NCI-H2029 (cell line): ENCODE data around the gene ARHGAP4.
A peak's percentile ranks its signal among the peaks of the same experiment; 100 is the strongest.

ENCODE experiments used
- DNase-seq: peaks from one replicate; lab custom pipeline; 2025; lab: John Stamatoyannopoulos, UW

The ARHGAP4 gene

DNA sequence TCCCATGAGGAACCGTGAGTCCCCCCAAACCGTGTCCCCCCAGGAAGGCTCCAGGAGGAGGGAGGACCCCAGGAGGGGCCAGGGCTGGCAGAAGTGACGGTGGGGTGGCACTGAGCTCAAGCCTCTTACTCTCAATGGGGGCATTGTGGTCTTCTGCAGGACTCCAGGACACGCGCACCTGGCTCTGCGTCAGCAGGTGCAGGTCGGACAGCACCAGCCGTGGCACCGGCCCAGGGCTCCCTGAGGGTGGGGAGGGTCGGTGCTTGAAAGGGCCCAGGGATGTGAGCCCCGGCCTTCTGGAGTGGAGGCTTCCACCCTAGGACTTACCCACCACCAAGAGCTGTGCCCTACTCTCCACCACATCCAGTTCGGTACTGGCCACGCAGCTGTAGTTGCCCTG lies 58.4 kb downstream of the ARHGAP4 start:
- DNase-seq = no peak

DNA sequence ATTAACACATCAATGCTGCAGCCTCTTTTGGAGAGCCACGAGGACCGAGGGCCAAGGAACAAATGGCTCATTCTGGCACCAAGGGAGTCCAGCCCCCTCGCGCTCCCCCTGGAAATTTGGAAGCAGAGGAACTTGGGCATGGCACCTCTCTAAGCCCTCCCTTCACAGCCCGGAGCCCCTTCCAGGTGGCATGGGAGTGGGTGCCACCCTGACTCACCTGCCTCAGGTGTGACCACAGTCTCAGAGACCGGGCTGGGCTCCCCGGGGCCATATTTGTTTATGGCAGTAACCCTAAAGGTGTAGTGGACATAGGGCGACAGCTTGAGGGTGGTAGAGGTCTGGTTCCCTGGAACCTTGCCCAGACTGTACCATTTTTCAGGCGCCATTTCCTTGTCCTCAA lies 58.9 kb downstream of the ARHGAP4 start:
- DNase-seq = peak; percentile 28

DNA sequence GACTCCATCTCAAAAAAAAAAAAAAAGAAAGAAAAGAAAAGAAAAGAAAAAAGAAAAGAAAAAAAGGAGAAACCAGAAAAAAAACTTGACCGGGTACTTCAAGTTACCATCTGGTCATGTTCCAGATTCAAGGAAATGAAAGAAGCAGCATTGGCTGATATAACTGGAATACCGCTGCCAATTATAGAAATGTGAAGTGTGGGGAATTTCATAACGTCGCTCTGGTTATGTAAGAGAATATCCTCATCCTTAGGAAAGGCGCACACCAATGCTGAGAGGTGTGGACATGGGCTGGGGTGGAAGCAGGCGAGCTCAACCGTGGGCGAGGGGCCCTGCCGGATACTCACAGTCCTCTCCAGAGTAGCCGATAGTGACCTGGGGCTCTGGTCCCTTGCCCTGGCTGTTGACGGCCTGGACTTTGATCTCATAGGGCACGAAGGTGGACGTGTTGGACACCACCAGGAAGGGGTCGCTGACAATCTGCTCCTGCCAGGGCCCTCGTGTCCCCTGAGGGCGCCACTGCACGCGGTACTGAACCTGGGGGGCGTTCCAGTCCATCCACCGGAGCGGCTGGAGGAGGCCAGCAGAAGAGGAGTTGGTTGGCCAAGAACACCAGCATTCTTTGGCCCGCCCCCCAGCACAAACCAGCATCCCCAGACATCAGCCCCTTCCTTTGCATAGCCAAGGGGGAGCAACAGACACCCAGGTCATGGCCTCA lies 59.6 kb downstream of the ARHGAP4 start:
- no peak for DNase-seq

DNA sequence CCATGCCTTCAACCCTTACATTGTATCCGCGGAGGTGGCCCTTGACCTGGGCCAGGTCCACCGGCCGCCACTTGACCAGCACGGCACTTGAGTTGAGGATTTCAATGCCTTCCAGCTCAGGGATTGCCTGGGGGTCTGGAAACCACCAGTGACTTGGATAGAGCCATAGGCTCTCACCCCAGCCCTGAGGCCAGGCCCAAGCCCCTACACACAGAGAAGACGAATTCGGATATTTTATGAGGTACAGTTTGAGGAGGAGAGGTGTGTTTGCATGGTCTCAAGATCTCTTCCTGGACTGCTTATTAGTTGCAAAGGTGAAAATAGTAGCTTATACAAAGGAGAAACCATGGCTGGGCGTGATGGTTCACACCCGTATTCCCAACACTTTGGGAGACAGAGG lies 60.4 kb downstream of the ARHGAP4 start:
- DNase-seq = no peak

DNA sequence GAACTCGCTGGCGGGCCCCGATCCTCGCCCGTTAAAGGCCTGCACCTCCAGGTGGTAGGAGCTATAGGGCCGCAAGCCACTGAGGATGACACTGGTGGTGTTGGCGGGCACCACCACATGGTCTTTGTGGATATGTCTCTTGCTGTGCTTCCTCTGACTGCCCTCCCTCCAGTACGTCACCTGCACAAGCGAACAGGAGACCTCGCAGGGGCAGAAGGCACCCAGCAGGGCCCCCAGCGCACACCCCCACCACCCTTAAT lies 60.8 kb downstream of the ARHGAP4 start:
- no peak for DNase-seq

DNA sequence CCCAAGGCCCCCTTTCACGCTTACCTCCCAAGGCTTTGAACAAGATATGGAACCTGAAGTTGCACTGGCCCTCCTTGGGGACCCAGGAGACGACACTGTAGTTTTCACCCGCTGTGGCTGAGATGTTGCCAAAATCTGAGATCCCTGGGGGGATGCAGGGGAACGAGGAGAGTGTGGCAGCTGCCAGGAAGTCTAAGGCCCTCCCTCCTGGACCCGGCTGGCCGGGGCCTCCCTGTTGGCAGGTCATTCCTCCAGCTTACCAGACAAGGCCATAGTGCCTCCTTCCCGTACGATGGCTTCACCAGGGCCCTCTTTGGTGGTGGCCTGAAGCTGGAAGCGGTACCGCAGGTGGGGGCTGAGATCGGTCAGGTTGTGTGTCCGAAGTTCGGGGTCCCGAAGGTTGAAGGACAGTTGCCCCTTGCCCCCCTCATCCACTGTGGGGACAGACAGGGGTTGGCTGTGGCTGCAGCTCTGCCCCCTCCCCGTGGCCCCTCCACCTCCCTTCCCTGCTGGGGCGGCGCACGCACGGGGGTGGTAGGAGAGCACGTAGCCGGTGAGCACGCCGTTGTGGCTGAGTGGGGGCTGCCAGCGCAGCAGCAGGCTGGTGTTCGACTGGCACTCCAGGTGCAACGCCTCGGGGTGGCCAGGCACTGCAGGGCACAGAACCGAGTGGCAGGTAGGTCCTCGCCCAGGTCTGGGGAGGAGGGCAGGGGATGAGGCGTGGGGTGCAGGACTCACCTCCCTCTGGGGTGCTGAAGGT lies 61.3 kb downstream of the ARHGAP4 start:
- DNase-seq = no peak

DNA sequence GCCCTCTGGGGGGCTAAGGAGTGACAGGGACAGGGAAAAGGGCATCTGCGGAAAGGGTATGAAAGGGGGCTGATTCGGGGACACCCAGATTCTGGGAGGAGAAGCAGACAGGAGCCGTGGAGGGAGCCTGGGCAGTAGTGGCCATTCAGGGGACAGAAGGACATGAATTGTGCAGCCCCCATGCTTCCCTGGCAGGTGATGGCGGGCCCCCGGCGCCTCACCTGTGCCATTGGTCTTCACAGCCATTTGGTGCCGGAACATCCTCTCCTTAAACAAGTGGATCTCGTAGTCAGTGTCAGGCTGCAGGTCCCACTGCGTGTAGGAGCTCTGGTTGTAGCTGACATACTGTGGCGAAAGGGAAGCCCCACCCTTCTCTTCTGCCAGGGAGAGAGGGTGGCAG lies 62.0 kb downstream of the ARHGAP4 start:
- DNase-seq = no peak

DNA sequence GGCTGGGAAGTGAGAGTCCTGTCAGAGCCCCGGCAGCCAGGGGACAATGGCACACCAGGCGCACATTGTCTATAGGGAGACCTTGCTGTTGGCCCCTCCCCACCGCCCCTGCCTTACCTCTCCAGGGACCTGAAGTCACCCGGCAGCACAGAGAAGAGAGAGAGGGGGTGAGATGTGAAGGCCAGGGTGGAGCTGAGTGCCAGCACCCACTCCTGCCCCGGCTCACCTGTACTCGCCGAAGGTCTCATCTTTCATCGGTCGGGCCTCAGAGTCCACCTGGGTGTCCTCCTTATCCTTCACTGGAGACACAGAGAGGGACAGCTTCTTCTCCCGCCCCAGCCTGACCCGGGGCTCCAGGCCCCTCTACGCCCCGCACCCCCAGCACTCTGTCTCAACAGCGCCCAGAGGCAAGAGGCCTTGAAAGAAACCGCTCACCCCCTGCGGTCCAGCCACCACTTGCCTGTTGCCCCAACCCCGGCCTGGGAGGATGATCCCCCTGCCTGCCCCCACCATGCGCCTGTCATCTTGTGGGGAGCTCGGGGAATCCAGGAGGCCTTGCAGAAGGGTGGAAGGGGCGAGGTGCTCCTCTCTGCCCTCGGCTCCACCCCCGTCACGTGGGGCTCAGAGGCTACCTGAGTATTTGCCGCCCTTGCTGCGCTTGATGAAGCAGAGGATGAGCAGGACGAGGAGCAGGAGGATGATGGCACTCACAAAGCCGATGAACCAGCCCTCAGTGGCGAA lies 62.6 kb downstream of the ARHGAP4 start:
- DNase-seq = no peak

DNA sequence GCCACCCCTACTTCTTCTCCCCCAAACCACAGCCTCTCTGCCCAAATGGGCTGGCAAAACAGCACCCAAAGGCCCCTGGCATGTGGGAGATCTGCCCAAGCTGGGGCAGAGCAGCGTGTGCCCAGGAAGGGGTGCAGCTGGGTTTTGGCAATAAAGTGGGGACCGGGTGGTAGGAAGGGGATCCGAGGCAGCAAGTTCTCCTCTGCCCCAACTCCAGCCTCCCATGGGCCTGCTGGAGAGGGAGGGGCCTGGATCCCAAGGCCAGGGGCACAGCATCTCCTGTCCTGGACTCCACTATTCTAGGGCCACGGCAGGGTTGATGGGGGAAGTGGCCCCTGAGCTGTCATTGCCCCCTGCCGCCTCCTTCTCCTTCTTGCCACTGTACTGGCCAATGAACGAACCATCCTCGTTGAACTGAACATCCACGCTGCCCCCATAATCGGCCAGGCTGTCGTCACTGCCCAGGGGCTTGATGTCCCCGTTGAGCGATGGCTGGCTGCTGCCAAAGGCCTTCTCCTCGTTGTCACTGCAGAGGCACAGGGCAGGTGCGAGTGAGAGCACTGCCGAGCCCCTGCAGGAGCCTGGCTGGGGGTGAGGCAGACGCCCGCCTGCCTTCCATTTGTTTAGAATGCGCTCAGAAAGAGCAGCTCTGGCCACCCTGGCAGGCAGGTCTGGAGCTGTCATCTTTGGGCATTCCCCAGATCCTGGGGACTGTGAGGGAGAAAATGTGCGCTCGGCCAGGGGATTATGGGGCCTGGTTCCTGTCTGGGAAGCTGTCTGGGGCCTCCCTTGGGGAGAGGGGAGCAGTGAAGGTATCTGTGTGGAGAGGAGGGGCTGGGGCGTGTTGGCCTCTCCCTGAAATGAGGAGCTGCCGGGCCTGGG lies 63.5 kb downstream of the ARHGAP4 start:
- no peak for DNase-seq

DNA sequence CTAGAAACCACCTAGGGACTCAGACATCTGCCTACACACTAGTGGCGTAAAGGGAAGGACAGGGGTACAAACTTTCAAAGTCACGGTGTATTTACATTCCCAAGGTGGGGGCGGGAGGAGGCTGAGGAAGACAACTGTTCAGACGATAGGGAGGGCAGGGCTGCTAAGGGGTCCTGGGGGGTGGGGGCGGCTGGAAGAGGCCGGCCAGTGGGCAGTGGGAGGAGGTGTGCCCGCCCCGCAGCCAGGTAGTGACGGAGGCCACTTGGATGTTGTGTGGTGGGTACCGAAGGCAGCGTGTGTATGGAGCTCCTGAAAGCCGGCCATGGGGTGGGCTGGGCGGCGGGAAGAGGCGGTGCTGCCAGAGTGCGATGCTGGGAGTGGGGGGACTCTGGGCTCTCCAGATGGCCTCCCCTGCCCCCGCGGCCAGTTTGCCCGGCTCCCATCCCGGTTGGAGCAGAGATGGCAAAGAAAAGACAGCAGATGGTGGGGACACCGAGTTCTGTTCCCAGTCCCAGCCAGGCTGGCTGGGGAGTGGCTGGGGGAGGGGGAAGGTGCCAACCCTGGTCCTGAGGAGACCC lies 64.2 kb downstream of the ARHGAP4 start:
- DNase-seq = no peak

DNA sequence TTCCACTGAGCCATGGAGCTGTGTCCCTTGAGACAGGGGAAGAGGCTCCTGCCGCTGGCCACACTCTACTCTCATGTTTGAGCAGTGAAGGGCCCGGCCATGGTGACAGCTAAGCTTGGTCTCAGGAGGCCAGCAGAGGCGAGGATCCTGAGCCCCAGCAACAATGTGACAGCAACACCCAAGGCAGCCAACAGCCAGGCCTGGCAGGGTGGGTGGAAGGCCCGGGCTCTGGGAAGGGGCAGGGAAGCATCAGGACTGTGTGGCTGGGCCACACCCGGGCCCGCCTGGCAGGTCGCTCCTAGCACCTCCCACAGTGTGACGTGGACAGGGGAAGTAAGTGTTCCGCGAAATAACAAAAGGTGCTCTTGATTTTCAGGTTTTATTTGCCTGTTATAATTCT lies 64.9 kb downstream of the ARHGAP4 start:
- no peak for DNase-seq
